Ecto neural progenitor cell (in vitro differentiated cells): ENCODE results near the gene COL13A1.

Source experiments
- DNase-seq: peaks from one replicate; pipeline ENCODE4 v3.0.0-alpha.2; 2018; ENCODE audit warnings: low spot score

COL13A1 gene

GRCh38 chr10:69845574-69846292 is 44.0 kb downstream of the COL13A1 start:
- DNase-seq, result no peak

GRCh38 chr10:69846293-69846921 is 44.7 kb downstream of the COL13A1 start:
- peak; percentile 60 for DNase-seq

GRCh38 chr10:69847458-69847857 is 45.8 kb downstream of the COL13A1 start:
- no peak for DNase-seq

DNA sequence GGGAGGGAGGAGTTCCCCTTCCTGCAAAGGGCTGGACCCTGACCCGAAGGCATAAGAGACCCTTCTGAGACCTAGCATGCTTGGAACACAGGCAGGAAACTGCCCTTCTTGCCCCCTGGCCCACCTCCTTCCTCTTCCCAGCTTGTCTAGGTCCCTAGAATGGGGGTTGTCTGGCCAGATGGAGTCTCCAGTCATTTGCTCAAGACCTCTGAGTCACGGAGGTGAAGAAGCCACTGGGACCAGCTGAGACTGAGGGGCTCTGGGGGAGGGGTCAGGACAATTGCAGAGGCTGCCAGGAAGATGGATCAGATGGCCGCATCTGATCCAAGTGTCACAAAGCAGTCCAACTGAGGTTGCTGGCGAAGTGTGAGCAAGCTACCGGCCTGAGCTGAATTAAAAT is 46.2 kb downstream of the COL13A1 start:
- no peak for DNase-seq

DNA sequence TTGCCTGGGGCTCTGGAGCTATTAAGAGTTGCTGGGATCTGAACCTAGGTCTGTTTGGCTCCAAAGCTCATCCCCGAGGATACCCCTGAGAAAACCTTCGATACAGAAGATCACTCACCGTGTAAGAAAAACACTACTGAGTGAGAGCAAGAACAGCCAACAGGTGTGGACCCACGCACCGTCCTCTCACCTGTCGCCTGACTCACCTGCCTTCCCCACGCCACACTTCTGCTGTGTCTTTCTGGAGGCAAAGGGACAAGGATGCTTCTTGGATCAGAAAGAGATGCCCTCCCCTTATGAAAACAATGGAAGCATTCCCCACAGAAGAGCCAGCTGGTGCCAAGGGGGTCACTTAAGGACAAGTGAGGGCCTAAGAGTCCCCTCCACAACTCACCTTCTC is 46.7 kb downstream of the COL13A1 start:
- DNase-seq, result no peak

GRCh38 chr10:69849825-69850224 is 48.1 kb downstream of the COL13A1 start:
- no peak for DNase-seq

GRCh38 chr10:69850440-69850839 is 48.7 kb downstream of the COL13A1 start:
- no peak for DNase-seq

DNA sequence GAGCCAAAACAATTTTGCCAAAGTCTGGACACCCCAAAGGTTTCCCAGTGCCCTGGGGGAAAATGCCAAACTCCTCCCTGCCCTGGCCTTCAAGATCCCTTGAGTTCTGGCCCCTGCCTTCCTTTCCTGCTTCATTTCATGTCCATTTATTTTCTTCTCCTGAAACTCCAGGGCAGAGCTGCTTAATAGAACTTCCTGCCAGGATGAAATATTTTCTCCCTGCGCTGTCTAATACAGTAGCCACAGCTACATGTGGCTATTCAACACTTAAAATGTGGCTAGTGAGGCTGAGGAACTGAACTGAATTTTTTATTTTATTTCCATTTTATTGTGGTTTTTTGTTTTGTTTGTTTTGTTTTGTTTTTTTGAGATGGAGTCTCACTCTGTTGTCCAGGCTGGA is 49.6 kb downstream of the COL13A1 start:
- DNase-seq, result no peak

GRCh38 chr10:69853064-69853463 is 51.4 kb downstream of the COL13A1 start:
- DNase-seq, result no peak

DNA sequence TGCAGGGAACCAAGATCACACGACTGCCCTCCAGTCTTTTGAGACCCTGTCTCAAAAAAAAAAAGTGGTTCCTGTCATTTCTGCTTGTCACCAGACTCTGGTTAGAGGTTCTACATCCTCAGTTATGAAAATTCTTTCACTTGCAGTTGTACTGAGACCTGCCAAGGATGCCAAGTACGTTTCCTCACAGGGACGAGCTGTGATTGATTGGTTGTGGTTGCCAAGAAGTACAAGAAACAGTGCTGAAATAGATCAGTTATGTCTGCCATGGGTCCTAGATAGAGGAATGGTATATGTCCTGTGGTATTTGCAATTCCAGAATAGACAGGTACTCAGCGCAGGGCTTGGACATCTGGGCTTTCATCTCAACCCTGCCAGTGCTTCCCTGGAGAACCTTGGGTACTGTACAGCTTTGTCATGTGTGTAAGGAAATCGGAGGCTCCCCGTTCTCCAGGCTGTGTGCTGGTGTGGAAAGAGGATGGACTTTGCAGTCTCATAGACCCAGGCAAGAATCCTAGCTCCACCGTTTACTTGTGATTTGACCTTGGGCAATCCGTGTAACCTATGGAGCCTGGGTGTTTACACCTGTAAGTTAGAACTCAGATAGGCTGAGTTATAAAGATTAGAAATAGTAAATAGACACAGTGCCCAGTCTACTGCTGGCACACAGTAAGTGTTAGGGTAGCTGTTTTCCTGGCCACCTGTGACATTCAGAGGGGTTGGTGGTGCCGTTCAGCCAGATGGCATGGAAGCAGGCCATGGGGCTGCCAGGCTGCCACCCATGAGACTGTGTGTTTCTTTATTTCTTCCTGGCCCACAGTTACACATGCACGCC is 53.0 kb downstream of the COL13A1 start:
- no peak for DNase-seq

DNA sequence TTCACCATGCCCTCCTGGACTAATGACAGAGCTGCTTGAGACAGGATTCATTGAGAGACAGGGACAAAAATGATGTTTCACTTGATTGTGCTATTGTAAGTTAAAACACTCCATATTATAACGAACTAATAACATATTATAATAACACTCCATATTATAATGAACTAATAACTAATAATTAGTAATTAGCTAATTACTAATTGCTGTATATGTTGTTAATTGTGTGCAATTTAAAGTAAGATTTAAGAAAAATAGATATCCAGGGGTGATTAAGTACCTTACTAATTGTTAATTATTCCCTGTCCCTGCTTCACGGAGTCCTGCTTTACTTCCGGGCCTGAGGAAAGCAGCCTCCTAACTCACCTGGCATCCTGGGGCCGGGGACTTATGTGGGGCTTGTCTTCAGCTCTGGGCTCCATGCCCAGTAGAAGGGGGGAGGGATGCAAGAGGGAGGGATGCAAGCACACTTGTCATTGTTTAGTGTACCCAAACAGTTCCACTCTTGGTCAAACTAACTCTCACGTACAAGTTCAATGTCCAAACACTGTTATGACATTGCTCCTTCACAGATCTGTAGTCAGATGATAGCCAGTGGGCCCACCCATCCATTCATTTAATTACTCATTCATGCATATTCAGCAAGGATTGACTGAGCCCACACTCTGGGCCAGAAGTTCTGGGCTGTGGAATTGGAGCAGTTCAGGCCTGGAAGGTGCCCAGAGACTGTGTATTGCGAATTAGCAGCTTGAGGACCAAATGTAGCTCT is 53.8 kb downstream of the COL13A1 start:
- DNase-seq, result no peak

GRCh38 chr10:69856601-69857166 is 55.0 kb downstream of the COL13A1 start:
- no peak for DNase-seq

DNA sequence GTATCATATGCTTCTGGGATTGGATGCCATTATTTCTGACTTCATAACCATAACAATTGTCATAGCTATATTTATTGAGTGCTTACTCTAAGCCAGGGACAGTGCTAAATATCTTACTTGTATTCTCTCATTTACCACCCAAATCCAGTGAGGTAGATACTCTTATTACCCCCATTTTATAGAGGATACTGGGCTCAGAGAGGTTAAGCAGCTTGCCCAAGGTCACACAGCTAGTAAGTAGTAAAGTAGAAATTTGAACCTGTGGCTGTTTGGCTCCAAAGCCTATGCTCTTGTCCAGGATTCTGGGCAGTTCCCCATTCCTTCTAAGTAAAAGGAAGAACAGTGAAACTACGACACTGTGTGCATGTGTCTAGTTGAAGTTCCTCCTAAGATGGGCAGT is 56.5 kb downstream of the COL13A1 start:
- DNase-seq, result no peak

- DNase-seq, result no peak
These were observed 58.6 kb downstream of the COL13A1 start for GRCh38 chr10:69860271-69860670.

- no peak for DNase-seq
These were observed 59.8 kb downstream of the COL13A1 start for GRCh38 chr10:69861251-69862240.

GRCh38 chr10:69862882-69863530 is 61.3 kb downstream of the COL13A1 start:
- no peak for DNase-seq

DNA sequence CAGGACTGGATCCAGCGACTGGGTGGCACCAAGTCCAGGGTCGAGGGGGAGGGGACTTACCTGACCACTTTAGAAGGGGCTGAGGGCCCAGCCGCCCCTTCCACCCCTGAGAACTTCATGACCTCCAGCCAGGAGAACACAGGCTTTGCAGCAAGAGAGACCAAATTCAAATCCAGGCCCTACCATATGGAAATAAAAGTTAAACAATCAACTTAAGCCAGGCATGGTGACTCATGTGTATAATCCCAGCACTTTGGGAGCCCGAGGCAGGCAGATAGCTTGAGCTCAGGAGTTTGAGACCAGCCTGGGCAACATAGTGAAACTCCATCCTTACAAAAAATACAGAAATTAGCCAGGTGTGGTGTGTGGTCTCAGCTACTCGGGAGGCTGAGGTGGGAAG is 61.9 kb downstream of the COL13A1 start:
- no peak for DNase-seq

- DNase-seq, result no peak
These were observed 62.6 kb downstream of the COL13A1 start for GRCh38 chr10:69864321-69864720.

DNA sequence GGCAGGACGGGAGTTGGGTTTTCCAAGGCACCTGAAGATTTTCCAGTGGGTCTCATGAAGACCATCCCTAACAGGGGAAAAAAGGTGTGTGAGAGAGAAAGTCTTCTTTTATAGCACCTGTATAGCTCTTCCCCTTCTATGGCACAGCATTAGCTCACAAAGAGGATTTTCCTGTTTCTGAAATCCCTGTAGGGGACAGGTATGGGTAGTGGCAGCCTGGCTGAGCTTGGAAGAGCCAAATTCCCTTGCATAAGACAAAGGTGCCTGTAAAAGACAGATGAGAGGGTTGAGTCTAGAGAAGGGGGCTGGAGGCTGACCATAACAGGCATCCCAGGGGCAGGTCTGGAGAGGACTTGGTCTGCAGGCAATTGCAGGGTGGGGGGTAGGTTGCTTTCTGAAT is 63.7 kb downstream of the COL13A1 start:
- DNase-seq, result no peak

DNA sequence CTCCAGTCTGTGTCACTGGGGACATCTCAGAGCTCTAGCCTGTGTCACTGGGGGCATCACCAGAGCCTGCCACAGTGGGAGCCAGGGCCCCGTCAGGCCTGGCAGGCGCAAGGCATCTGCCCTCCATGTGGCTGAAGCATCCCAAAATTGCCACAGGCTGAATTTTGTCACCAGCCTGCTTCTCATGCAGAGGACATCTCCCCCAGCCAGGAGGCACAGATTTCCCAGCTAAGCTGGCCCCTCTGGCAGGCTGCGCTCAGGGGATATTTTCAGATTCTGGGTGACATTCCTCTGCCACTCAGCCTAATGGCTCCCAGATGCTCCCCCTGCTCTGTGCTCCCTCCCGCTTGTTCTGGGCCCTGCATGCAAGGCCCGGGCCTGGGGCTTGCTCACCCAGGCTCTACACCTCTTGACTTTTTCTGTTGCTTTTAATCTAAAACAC is 64.6 kb downstream of the COL13A1 start:
- DNase-seq, result peak; percentile 60
